ELR (cell line): ENCODE measurements around the gene CRHBP.
"Not testable (repeated sequence)": the region's sequence is repeated elsewhere in the genome, so short reads cannot be mapped to it uniquely, and the experiment has no call there.

Source experiments
- DNase-seq: peaks from one replicate; pipeline ENCODE4 v3.0.0-alpha.2; 2015; ENCODE audit warnings: low read depth

Gene CRHBP, protein sequence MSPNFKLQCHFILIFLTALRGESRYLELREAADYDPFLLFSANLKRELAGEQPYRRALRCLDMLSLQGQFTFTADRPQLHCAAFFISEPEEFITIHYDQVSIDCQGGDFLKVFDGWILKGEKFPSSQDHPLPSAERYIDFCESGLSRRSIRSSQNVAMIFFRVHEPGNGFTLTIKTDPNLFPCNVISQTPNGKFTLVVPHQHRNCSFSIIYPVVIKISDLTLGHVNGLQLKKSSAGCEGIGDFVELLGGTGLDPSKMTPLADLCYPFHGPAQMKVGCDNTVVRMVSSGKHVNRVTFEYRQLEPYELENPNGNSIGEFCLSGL

DNA sequence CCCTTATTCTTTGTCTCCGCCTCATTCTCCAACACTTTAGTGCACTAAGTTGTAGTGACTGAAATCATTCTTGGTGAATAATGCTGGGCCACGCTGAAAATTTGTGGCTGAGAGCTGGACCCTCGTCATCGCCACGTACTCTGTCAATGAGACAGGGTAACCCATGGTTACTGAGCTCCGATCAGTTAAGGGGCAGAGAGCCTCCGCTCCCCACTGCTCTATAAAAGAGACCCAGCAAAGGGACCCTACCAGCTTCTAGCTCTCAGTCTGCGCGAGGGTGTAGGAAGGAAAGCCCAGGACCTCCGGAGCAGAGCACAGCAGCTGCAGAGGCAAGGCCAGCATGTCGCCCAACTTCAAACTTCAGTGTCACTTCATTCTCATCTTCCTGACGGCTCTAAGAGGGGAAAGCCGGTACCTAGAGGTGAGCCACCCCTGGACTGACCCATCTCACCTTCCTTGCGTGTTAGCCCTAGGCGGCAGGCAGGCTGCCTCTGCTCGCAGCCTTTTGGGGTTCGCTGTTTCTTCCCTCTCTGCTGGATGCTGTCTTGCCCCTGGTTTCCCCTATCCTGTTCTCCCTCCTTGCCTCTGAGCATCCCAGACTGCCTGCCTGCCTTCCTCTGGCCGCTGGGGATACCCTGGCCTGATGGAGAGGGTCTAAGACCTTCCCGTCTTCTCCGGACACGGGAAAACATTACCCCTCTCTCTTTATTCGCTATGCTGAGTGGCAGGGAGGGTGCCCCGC is at the start of gene CRHBP:
TSS of gene CRHBP (plus strand) at position 251 of the 742 bp plus-strand sequence. CDS start at position 341, 90 bp downstream.
- peak; percentile 20 for DNase-seq

DNA sequence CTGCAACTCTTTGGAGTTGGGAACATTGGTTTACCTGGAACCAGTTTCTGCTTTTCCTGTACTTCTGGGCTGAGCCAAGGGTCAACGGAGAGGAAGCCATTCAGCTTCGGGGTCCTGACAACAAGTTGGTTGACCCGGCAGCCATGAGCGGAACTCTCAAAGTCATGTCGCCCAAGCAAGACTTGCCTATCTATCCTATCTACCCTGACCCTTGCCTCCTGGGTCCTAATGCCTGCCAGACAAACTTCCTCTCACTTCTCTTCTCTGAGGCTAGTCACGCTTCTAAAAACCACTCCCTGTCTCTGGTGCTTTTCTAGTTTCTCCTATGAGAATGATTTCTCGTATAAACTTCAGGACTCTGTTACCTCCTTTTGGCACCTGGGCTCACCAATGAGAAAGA is 44.7 kb upstream of the CRHBP start:
- no peak for DNase-seq

DNA sequence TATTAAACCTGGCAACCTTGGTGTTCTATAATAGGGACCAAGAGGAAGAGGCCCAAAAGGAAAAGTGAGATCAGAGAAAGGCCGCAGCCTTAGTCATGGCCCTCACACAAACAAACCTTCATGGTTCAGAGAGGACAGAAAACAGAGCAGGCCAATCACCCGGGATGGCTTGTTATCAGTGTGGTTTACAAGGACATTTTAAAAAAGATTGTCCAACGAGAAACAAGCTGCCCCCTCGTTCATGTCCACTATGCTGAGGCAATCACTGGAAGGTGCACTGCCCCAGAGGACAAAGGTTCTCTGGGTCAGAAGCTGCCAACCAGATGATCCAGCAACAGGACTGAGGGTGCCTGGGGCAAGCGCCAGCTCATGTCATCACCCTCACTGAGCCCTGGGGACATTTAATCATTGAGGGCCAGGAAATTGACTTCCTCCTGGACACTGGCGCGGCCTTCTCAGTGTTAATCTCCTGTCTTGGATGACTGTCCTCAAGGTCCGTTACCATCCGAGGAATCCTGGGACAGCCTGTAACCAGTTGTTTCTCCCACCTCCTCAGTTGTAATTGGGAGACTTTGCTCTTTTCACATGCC is 42.4 kb upstream of the CRHBP start:
- DNase-seq, result peak; percentile 6

DNA sequence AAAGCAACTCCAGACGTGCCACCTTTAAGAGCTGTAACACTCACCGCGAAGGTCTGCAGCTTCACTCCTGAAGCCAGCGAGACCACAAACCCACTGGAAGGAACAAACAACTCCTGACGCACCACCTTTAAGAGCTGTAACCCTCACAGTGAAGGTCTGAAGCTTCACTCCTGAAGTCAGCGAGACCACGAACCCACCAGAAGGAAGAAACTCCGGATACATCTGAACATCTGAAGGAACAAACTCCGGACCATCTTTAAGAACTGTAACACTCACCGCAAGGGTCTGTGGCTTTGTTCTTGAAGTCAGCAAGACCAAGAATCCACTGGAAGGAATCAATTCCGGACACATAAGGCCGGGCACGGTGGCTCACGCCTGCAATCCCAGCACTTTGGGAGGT is 38.2 kb upstream of the CRHBP start:
- DNase-seq, result not testable (repeated sequence)

DNA sequence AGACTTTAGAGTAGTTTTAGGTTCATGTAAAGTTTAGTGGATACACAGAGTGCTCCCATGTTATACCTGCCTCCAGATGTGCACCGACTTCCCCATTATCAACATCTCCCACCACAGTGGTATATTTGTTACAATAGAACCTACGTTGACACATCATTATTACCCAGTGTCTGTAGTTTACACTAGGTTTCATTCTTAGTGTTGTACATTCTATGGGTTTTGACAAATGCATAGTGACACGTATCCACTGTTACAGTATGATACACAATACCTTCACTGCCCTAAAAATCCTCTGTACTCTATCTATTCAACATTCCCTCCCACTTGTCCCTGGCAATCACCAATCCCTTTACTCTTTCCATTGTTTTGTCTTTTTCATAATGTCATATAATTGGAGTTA is 34.3 kb upstream of the CRHBP start:
- DNase-seq, result no peak

DNA sequence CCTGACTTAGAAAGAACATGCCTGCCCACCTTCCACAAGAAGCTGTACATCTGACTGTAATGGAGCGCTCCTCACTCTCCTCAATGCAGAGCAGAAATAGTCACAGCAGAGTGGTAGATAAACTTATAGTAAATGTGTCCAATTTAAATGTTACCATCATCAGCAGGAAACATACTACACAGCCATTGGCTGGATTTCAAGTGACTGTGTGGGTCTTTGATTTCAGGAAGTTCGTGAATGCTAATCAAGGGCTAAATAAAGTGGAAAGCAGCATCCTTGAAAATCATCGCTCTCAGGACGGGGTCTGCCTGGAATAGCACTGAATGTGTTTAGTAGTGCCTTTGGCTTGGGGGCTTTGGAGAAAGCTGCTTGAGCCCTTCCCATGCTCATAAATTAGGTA is 32.4 kb upstream of the CRHBP start:
- DNase-seq, result no peak

DNA sequence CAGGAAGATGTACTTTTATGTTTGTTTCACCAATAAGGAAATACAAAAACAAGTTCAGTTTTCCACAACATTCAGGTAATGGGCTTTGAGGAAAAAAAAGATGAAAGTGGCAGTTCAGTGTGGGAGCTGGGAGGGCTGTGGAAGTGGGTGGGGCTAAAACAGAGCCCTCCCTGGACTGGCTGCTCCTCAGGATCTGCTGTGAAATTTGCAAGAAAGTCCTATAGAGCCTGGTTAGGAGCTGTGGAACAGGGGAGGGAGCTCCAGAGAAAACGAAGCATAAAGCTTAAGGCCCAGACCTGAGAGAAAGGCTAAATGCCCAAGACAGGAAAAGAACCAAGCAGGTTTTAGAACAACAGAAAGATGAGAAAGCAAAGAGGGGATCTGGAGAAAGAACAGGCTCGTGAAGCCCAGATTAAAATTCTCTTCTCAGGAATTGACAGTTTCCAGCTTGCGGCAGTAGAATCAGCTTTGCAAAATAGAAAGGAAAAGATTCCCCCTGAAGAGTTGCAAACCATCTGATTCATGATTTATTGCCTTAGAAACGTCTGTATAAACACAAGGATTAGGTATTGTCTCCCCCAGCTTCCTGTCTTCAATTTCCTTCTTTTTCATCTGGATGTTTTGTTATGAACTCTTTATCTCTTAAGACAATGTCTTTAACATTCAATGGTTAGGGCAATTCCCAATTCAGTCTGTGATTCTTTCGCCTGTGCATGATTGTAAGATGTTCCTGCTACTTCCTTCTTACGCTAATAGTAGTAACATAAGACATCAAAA is 26.3 kb upstream of the CRHBP start:
- DNase-seq, result no peak

DNA sequence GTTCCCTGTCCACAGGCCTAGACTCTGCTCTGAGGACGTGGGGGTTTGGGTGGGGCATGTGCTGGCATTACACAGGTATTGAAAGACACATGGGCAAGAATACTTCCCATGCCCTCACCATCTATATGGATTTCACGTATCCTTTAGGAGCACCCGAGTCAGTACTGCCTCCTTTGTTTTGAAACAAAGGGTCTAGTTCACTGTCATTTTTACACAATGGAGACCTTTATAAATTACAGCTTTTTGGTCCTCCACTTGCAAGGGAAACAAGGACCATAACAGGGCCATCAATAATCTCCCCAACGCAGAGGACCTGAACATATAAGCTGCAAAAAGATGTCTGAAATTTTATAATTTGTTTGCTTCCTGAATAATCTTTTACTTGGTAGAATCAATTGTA is 24.9 kb upstream of the CRHBP start:
- DNase-seq, result no peak

DNA sequence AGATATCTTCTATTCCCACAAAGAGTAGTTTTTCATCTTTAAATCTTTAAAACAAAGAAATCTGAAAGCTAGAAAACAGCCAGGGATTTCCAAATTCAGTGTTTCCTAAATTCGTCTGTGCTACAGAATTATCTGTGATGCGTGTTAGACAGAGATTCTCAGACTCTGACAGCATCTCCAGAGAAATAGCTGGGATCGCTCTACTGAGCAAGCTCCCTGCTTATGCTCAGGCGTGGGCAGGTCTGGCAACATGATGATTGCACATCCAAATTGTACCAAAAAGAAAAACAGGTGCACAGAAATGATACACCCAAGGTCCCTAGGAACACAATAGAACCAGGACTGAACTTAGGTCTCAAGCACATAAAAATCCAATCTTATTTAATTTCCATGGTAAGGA is 22.8 kb upstream of the CRHBP start:
- DNase-seq, result no peak

DNA sequence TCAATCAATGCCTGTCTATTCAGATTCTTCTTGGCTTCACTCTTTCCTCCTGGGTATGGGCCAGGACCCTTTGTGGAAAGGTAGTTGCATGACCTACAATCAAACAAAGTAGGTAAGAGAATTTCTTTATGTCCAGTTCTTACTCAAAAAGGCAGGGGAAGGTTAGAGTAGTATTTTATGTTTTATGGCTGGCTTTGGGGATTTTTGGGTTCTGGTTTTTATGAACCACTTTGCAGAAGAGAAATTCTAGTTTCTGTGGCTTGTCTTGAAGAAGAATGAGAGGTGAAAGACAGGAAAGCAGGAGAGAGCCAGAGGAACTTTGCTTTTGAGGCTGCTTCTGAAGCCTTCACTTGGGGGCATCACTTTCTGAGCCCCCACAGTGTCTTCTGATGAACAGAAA is 14.7 kb upstream of the CRHBP start:
- DNase-seq, result no peak

DNA sequence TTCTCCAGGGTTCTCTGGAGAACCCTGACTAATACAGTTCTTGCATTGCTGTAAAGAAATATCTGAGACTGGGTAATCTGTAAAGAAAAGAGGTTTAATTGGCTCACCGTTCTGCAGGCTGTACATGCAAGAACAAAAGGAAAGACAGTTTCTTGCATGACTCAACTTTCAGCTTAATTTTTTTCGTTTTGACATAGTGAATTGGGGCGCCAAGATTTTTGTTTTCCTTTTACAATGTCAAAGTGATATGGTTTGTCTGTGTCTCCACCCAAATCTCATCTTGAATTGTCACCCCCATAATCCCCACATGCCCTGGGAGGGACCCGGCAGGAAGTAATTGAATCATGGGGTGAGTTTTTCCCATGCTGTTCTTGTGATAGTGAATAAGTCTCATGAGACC is 11.8 kb upstream of the CRHBP start:
- no peak for DNase-seq

DNA sequence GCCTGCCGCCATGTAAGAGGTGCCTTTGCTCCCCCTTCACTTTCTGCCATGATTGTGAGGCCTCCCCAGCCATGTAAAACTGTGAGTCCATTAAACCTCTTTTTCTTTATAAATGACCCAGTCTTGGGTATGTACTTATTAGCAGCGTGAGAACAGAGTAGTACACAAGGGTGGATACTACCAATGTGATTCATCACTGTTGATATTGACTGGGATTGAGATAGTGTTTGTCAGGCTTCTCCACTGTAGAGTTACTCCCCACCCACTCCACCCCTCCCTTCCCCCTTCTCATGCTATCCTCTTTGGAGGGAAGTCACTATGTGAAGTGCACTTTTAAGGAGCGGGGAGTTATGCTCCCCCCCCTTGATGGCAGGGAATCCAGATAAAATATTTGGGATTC is 11.4 kb upstream of the CRHBP start:
- DNase-seq, result peak; percentile 34

DNA sequence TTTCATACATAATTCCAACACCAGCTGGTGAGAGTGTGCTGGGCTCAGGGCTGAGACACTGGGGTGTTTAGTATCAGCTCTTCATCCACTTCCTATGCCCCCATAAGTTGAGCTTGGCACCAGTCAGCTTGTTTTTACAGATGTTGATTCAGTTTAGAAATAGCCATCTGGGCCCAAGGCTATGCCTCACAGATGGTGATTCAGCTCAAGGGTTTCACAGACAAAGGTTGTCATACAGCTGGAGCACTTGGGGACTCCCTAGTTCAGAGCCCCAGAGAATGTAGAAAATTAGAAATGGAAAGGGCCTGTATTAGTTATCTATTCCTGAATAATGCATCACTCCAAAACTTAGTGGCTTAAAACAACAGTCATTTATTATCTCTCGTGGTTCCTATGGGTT is 10.3 kb upstream of the CRHBP start:
- peak; percentile 86 for DNase-seq

DNA sequence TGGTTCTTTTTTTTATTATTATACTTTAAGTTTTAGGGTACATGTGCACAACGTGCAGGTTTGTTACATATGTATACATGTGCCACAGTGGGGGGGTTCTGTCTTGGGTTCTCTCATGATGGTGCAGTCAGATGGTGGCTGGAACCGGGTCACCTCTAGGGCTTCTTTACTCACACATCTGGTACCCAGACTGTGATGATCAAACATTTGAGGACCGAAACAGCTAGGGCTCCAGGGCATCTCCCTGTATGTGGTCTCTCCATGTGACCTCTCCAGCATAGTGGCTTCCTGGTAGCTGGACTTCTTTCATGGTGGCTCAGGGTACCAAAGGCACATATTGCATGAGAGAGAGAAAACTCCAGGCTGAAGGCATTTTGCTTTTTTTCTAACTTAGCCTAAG is 9.8 kb upstream of the CRHBP start:
- DNase-seq, result peak; percentile 41

DNA sequence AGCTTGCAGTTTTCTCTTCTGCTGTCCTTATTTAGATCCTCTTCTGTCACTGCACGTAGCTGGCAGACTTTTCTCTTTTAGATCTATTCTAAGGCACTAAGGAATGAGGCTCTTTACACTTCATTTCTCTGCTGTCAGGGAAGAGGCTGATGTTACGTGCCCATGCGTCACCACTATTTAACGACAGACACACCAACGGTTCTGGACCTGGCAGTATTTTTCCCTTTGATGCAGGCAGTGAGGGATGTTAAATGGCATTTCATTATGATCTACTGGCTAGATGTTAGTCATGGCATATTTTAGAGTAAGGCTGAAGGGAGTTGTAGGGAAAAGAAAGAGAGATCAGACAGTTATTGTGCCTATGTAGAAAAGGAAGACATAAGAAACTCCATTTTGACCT is 8.2 kb upstream of the CRHBP start:
- no peak for DNase-seq

DNA sequence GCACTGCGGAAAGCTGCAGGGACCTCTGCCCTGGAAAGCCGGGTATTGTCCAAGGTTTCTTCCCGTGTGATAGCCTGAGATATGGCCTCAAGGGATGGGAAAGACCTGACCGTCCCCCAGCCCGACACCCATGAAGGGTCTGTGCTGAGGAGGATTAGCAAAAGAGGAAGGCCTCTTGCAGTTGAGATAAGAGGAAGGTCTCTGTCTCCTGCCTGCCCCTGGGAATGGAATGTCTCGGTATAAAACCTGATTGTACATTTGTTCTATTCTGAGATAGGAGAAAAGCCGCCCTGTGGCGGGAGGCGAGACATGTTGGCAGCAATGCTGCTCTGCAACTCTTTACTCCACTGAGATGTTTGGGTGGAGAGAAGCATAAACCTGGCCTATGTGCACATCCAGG is 7.6 kb upstream of the CRHBP start:
- DNase-seq, result not testable (repeated sequence)

DNA sequence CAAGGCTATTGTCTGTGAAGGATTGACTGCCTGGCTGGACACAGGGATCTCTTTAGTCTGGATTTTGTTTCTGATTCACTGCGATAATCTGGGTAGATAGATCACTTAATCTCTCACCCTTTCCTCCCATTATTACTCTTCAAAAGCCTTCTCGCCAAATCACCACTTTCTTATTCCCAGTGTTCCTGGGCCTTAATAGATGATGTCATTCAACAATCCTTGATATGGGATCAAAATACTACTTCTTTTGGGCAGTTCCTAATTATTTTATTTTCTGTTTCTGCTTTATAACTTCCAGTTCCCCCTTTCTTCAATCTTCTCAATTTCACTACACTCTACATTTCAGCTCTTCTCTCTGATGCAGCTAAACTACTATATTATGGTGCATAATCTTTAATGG is 6.8 kb upstream of the CRHBP start:
- DNase-seq, result no peak

DNA sequence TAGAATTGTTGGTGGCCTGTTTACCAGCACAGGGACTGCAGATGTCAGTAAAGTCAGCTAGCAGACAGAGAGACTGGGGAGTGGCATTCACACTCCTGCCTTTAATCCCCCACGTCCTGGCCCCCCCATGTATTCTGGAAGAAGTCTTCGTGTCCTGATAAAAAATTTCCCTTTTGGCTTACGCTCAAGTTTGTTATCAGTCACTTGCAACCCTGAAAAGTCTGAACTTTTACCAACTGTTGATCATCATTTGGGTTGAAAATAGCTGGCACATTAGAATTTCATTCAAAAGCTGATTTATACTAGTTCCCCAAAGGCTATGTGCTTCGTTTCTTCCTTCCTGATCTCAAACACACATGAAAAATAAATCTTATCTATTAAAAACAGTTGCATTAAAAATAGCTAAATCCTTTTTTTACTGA is 5.8 kb upstream of the CRHBP start:
- DNase-seq, result no peak

DNA sequence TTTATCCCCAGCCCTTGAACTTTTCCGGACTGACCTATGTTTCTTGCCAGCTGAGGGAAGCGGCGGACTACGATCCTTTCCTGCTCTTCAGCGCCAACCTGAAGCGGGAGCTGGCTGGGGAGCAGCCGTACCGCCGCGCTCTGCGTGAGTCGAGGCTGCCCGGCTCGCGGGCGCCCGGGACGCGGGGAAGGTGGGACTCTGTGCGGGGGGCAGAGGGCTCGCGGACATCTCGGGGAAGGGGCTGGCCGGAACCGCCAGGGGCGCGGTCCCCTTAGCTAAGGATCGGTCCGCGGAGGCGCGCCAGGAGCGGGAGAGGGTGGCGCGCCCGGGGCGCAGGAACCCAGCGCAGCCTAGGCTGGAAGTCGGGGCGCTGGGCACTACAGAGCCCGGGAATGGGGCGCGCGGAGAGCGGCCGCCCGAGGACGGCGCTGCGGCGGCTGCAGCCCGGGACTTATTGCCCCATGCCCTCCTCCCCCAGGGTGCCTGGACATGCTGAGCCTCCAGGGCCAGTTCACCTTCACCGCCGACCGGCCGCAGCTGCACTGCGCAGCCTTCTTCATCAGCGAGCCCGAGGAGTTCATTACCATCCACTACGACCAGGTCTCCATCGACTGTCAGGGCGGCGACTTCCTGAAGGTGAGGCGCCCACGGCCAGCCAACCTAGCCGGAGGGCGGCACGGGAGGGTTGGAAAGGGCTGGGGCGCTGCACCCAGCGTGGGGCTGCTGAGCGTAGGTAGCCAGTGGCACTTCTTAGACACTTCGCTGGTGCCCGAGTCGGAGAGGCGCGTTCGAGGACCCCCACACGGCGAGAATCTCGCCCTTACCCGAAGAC is 922 bp downstream of the CRHBP start:
- DNase-seq, result peak; percentile 25

DNA sequence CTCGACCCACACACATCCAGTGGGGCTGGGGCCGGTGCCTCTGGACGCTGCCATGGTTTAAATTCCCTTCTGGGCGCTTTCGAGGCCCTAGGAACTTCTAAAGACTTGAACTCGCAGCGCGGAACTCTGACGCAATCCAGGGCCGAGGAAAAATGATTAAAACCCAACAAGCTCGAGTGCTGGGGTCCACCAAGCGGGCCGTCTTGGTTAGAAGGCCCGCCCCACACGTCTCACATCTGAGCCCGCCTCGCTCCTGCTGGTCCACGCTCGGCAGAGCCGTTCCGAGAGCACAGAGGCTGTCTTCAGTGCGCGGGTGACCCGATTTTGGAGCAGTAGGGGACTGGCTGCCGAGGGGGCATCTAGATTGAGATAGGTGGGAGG is 1.5 kb downstream of the CRHBP start:
- no peak for DNase-seq

DNA sequence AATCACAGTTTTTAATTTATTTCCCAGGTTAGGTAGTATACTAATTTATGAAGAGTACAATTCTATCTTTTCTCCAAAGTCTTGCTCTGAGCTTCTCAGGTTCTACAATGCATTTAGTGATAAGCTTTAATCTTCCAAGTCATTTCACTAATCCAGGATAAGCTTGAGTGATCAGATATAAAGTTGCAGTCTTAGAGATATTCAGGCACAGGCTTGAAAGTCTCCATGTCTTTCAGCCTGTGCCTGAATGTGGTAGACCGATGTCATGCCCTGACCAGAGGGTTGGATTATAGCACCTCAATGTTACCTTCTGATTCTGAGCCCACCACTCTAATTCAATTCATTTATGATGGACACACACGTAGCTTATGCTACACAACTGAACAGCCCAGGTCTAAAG is 3.2 kb downstream of the CRHBP start:
- DNase-seq, result no peak
